Activated T-cell treated with anti-CD3 and anti-CD28 coated beads, Interleukin-2, amount 50 U/mL, for 4 hours (primary cell): ENCODE measurements around the gene SMG1. TPM values are rescaled to one million over a fixed set of nuclear protein-coding genes. Genes with fewer than 3 reads are reported as not detected.
"Not testable (repeated sequence)": the region's sequence is repeated elsewhere in the genome, so short reads cannot be mapped to it uniquely, and the experiment has no call there.

Experiments
- ATAC-seq, 2 donors: fragments of 200-7000 bp; cut with Tn5 transposase; one replicate each; pipeline ENCODE4 v1.10.0; 2021
- DNase-seq: peaks from one replicate; pipeline ENCODE4 v3.0.0-alpha.2; 2020
- H3K27me3 Mint-ChIP-seq: one replicate; pipeline ENCODE4 v1.8.0; 2021; ENCODE audit warnings: low read depth, mixed read lengths
- H3K36me3 Mint-ChIP-seq: one replicate; pipeline ENCODE4 v1.8.0; 2022; ENCODE audit warnings: mixed read lengths; ENCODE audit not compliant: insufficient read depth
- H3K4me1 Mint-ChIP-seq: one replicate; pipeline ENCODE4 v1.8.0; 2021; ENCODE audit warnings: low read depth, mixed read lengths
- H3K4me3 Mint-ChIP-seq: one replicate; pipeline ENCODE4 v1.8.0; 2021; ENCODE audit warnings: mild to moderate bottlenecking, moderate library complexity, mixed read lengths
- H3K9me3 Mint-ChIP-seq: one replicate; pipeline ENCODE4 v1.8.0; 2021; ENCODE audit warnings: mixed read lengths
- total RNA-seq, 3 donors: library from RNA; stranded (reverse); gene quantifications; one replicate each; pipeline ENCODE4 v1.2.1, GENCODE V29; 2021

Gene SMG1
- total RNA-seq, 3 donors from 2014 or later, result 83.7 to 94.7 (median 87.3) TPM

GRCh38 chr16:18909585-18909984 lies 16.6 kb downstream of the SMG1 start:
- not testable (repeated sequence) for H3K27me3 Mint-ChIP-seq, DNase-seq, H3K9me3 Mint-ChIP-seq, ATAC-seq, H3K4me3 Mint-ChIP-seq
- H3K36me3 Mint-ChIP-seq, result peaks cover 10% of the 10 kb centered on the region
- peaks cover 42% of the 10 kb centered on the region for H3K4me1 Mint-ChIP-seq

DNA sequence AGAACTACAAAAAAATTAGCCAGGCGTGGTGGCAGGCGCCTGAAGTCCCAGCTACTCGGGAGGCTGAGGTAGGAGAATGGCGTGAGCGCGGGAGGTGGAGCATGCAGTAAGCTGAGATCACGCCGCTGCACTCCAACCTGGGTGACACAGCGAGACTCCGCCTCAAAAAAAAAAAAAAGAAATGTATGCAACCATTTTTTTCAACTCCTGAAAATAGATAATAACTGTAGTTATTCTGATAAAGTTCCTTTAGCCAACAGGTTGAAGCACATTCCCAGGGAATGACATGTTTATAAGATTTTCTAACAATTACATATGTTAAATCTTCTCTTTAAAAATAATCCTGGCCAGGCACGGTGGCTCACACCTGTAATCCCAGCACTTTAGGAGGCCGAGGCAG lies 17.5 kb downstream of the SMG1 start:
- not testable (repeated sequence) for ATAC-seq, H3K36me3 Mint-ChIP-seq, H3K9me3 Mint-ChIP-seq, H3K27me3 Mint-ChIP-seq, DNase-seq, H3K4me3 Mint-ChIP-seq
- peaks cover 40% of the 10 kb centered on the region for H3K4me1 Mint-ChIP-seq

- H3K4me3 Mint-ChIP-seq, H3K27me3 Mint-ChIP-seq, DNase-seq, ATAC-seq, H3K9me3 Mint-ChIP-seq: not testable (repeated sequence)
- H3K4me1 Mint-ChIP-seq, result peaks cover 59% of the 10 kb centered on the region
- peaks cover 11% of the 10 kb centered on the region for H3K36me3 Mint-ChIP-seq
These were observed 23.4 kb downstream of the SMG1 start for GRCh38 chr16:18902778-18903177.

GRCh38 chr16:18902044-18902443 lies 24.2 kb downstream of the SMG1 start:
- not testable (repeated sequence) for H3K9me3 Mint-ChIP-seq, H3K27me3 Mint-ChIP-seq, H3K4me3 Mint-ChIP-seq, DNase-seq, H3K36me3 Mint-ChIP-seq, ATAC-seq
- peaks cover 55% of the 10 kb centered on the region for H3K4me1 Mint-ChIP-seq

GRCh38 chr16:18901194-18901593 lies 25.0 kb downstream of the SMG1 start:
- H3K36me3 Mint-ChIP-seq, H3K4me3 Mint-ChIP-seq, H3K27me3 Mint-ChIP-seq, ATAC-seq, H3K9me3 Mint-ChIP-seq, DNase-seq: not testable (repeated sequence)
- peaks cover 49% of the 10 kb centered on the region for H3K4me1 Mint-ChIP-seq

DNA sequence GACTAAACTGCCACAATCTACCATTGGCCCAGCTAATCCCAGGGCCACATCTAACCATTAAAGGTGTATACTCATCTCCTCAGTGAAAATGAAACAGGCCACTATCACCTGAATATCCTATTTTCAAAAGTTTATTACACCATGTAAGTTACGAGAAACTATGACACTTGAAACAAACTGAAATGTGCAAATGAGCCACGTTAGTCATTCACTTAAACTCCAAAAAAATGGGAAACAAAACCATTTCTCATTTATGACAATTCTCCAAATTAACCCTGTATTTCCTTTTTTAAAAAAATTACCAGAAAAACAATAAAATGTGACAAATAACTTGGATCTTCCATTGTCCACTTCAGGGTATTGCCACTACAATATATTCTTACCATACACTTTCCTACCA lies 41.8 kb downstream of the SMG1 start:
- H3K27me3 Mint-ChIP-seq, ATAC-seq, H3K4me1 Mint-ChIP-seq, DNase-seq, H3K9me3 Mint-ChIP-seq, H3K4me3 Mint-ChIP-seq: not testable (repeated sequence)
- peaks cover 16% of the 10 kb centered on the region for H3K36me3 Mint-ChIP-seq

GRCh38 chr16:18877734-18878133 lies 48.5 kb downstream of the SMG1 start:
- H3K4me3 Mint-ChIP-seq, DNase-seq, H3K4me1 Mint-ChIP-seq, ATAC-seq, H3K9me3 Mint-ChIP-seq, H3K27me3 Mint-ChIP-seq: not testable (repeated sequence)
- H3K36me3 Mint-ChIP-seq, result peaks cover 15% of the 10 kb centered on the region

- H3K36me3 Mint-ChIP-seq, result peaks cover 13% of the 10 kb centered on the region
- H3K4me3 Mint-ChIP-seq, DNase-seq, ATAC-seq, H3K4me1 Mint-ChIP-seq, H3K9me3 Mint-ChIP-seq, H3K27me3 Mint-ChIP-seq: not testable (repeated sequence)
These were observed 48.9 kb downstream of the SMG1 start for GRCh38 chr16:18877259-18877658.

GRCh38 chr16:18876301-18876700 lies 49.9 kb downstream of the SMG1 start:
- H3K4me3 Mint-ChIP-seq, ATAC-seq, DNase-seq, H3K4me1 Mint-ChIP-seq, H3K9me3 Mint-ChIP-seq, H3K27me3 Mint-ChIP-seq: not testable (repeated sequence)
- peaks cover 13% of the 10 kb centered on the region for H3K36me3 Mint-ChIP-seq

- H3K36me3 Mint-ChIP-seq, result peaks cover 19% of the 10 kb centered on the region
- H3K9me3 Mint-ChIP-seq, H3K4me1 Mint-ChIP-seq, ATAC-seq, H3K27me3 Mint-ChIP-seq, H3K4me3 Mint-ChIP-seq, DNase-seq: not testable (repeated sequence)
These were observed 57.0 kb downstream of the SMG1 start for GRCh38 chr16:18869043-18869771.

DNA sequence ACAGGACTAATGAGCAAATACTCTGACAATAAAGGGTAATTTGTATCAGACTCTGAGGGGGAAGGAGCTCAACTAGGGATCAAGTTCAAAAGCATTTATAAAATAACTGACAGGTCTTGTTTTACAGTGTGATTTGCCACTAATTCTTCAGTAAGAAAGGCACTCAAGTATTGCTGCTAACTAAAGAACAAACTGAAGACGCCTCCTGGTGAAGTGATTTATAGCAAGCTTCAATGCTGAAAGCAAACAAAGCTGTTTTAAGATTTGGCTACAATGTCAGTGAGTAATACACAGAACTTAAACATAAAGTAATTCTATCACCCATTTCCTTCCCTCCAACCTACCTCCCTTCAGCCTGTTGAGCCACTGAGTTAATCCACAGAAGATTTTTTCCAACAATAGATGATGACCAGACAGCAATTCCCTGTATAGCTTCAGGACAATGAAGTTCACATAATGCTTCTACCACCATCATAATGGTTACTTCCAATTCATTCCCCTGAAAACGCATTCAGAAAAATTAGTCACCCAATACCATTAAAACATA lies 59.9 kb downstream of the SMG1 start:
- not testable (repeated sequence) for DNase-seq, ATAC-seq
- H3K36me3 Mint-ChIP-seq, result peaks cover 34% of the 10 kb centered on the region

GRCh38 chr16:18862891-18863290 lies 63.3 kb downstream of the SMG1 start:
- H3K4me3 Mint-ChIP-seq, ATAC-seq, DNase-seq, H3K27me3 Mint-ChIP-seq, H3K4me1 Mint-ChIP-seq, H3K9me3 Mint-ChIP-seq: not testable (repeated sequence)
- H3K36me3 Mint-ChIP-seq, result peaks cover 37% of the 10 kb centered on the region

More for the DNA sequence above, 59.9 kb downstream of the SMG1 start:
- H3K9me3 Mint-ChIP-seq, H3K4me1 Mint-ChIP-seq, H3K4me3 Mint-ChIP-seq, H3K27me3 Mint-ChIP-seq: not testable (repeated sequence)

GRCh38 chr16:18855196-18855595 lies 71.0 kb downstream of the SMG1 start:
- Mint-ChIP-seq H3K27me3 (no peaks in the 10 kb centered on the region), H3K4me1 (no peaks in the 10 kb centered on the region), H3K9me3 (no peaks in the 10 kb centered on the region), H3K4me3 (no peak overlapping the region), H3K36me3 (peaks cover 40% of the 10 kb centered on the region)
- ATAC-seq (no peak), DNase-seq (no peak)

- Mint-ChIP-seq H3K4me3 (no peak overlapping the region), H3K27me3 (no peaks in the 10 kb centered on the region), H3K36me3 (peaks cover 47% of the 10 kb centered on the region), H3K4me1 (no peaks in the 10 kb centered on the region), H3K9me3 (no peaks in the 10 kb centered on the region)
- DNase-seq (no peak), ATAC-seq (no peak)
These were observed 72.5 kb downstream of the SMG1 start for GRCh38 chr16:18853694-18854093.

GRCh38 chr16:18852647-18853046 lies 73.6 kb downstream of the SMG1 start:
- H3K9me3 Mint-ChIP-seq, result no peaks in the 10 kb centered on the region
- H3K36me3 Mint-ChIP-seq, result peaks cover 43% of the 10 kb centered on the region
- ATAC-seq (no peak), DNase-seq (no peak)
- no peak overlapping the region for H3K4me3 Mint-ChIP-seq
- no peaks in the 10 kb centered on the region for H3K27me3 Mint-ChIP-seq
- no peaks in the 10 kb centered on the region for H3K4me1 Mint-ChIP-seq
